GM13977 (cell line): ENCODE measurements around the gene TMC1.
"Not testable (repeated sequence)": the region's sequence is repeated elsewhere in the genome, so short reads cannot be mapped to it uniquely, and the experiment has no call there.

ENCODE experiments used
- DNase-seq: peaks from one replicate; pipeline ENCODE4 v3.0.0; 2012; ENCODE audit warnings: low spot score
- in situ Hi-C: fragments of 300-500 bp; cut with MboI; formaldehyde crosslinking; loops from one replicate; pipeline ENCODE4 v1.12.0; 2022; ENCODE audit warnings: low sequenced_read_pairs, low pct_unique_long_range_greater_than_20kb, mixed read lengths, inconsistent platforms; ENCODE audit not compliant: unreplicated experiment
- TF ChIP-seq, protein P1 (sequence below): IDR thresholded peaks from 2 replicates; pipeline ENCODE4 v1.5.1; 2012; ENCODE audit warnings: mild to moderate bottlenecking, control low read depth; ENCODE audit not compliant: insufficient read depth; ENCODE audit errors: extremely low read depth, missing control alignments

The TMC1 gene

DNA sequence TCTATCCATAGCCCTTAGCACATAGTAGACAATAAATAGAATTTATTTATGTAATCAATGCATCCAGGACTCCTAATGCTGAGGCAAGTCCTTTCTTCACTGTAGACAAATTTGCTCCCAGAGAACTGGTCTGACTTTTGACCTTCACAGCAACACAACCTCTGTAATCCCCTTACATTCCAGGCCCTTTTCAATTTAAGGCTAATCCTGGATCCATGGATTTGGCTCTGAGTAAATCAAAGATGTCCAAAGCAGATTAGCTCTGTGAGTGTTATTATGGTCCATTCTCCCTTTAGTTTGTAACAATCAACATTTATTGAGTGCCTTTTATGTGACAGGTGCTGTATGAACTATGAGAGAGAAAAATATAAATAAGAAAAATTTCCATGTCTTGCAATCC, 27.4 kb upstream of the TMC1 start:
- TF ChIP-seq, protein P1, sequence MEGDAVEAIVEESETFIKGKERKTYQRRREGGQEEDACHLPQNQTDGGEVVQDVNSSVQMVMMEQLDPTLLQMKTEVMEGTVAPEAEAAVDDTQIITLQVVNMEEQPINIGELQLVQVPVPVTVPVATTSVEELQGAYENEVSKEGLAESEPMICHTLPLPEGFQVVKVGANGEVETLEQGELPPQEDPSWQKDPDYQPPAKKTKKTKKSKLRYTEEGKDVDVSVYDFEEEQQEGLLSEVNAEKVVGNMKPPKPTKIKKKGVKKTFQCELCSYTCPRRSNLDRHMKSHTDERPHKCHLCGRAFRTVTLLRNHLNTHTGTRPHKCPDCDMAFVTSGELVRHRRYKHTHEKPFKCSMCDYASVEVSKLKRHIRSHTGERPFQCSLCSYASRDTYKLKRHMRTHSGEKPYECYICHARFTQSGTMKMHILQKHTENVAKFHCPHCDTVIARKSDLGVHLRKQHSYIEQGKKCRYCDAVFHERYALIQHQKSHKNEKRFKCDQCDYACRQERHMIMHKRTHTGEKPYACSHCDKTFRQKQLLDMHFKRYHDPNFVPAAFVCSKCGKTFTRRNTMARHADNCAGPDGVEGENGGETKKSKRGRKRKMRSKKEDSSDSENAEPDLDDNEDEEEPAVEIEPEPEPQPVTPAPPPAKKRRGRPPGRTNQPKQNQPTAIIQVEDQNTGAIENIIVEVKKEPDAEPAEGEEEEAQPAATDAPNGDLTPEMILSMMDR, result no peak
- DNase-seq, result no peak
- in situ Hi-C loops, result no loop called here

GRCh38 chr9:72497447-72498046, 23.9 kb upstream of the TMC1 start:
- no peak for DNase-seq
- TF ChIP-seq, protein P1, result no peak
- in situ Hi-C loops, result no loop called here

- in situ Hi-C loops, result no loop called here
- TF ChIP-seq, protein P1, result no peak
- no peak for DNase-seq
Observed at GRCh38 chr9:72506615-72507014, 14.8 kb upstream of the TMC1 start.

DNA sequence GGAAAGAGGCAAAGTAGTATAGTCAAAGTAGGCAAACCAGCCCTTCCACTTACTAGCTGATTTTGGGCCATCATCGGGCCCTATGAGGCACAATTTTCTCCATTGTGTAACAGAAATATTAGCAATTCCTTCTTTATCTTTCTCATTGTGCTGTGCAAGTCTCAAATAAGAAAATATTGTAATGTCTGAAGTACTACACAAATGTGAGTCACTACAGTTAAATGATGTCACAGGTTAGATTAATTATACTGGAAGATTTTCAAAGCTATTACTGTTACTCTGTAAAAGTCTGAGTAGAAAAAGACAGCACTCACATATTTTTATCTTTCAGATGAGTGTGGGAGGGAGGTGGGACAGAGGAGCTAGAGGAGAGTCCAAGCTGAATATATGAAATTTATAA, 12.4 kb upstream of the TMC1 start:
- DNase-seq, result no peak
- in situ Hi-C loops, result no loop called here
- TF ChIP-seq, protein P1, result no peak

DNA sequence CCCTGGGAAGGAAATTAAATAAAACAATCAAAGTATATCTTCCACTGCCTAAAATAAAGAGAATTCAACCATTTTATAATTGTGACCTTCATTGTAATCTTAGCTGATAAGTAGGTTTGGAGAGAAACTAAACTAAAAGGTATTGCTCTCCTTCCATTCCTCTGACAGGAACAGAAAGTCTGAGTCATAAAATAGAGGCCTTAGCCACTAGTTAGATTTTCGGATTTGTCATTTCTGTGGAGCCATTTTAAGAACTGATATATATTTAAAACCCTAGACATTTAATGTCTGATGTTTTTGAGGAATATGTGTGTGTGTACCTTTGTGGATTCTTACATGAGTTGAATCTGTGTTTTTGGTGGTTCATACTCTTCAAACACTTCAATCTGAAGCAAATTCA, 11.8 kb upstream of the TMC1 start:
- DNase-seq, result peak; percentile 59
- in situ Hi-C loops, result no loop called here
- TF ChIP-seq, protein P1, result no peak

DNA sequence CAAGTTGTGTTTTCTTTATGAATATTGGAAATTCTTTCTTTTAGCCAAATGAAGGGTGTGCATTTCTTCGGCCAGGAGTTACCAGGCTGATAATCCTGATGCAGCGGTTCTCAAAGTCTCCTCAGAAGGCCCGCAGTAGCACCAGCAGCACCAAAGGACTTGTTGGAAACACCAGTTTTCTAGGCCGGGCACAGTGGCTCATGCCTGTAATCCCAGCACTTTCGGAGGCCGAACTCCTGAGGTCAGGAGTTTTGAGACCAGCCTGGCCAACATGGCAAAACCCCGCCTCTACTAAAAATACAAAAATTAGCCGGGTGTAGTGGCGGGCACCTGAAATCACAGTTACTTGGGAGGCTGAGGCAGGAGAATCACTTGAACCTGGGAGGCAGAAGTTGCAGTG, 397 bp upstream of the TMC1 start:
- DNase-seq, in situ Hi-C loops: not testable (repeated sequence)

GRCh38 chr9:72524820-72525540, 3.6 kb downstream of the TMC1 start:
- TF ChIP-seq, protein P1, result no peak
- in situ Hi-C loops, result no loop called here
- peak; percentile 22 for DNase-seq
